Measurements from ENCODE around the gene RASGRP2.

RASGRP2 gene

GRCh38 chr11:64691543-64691942 is 52.4 kb downstream of the RASGRP2 start:
- Histone ChIP-seq H3K36me3 (ENCODE audit: control insufficient read depth, insufficient read depth, low read length) (no peaks in the 10 kb centered on the region), H3K4me1 (ENCODE audit: control insufficient read depth, insufficient read depth, low read length) (no peaks in the 10 kb centered on the region)

GRCh38 chr11:64690235-64690634 is 53.7 kb downstream of the RASGRP2 start:
- Histone ChIP-seq H3K27me3 (ENCODE audit: control insufficient read depth, insufficient read depth, low read length) (peaks cover 38% of the 10 kb centered on the region), H3K36me3 (ENCODE audit: control insufficient read depth, insufficient read depth, low read length) (no peaks in the 10 kb centered on the region), H3K9ac (ENCODE audit: low read length) (no peak overlapping the region), H3K9me3 (ENCODE audit: control insufficient read depth, low read length) (no peaks in the 10 kb centered on the region), H3K4me3 (ENCODE audit: low read length) (no peak overlapping the region), H3K4me1 (ENCODE audit: control insufficient read depth, insufficient read depth, low read length) (no peaks in the 10 kb centered on the region)

More at GRCh38 chr11:64691543-64691942, 52.4 kb downstream of the RASGRP2 start:
- Histone ChIP-seq H3K27me3 (ENCODE audit: control insufficient read depth, insufficient read depth, low read length) (peaks cover 46% of the 10 kb centered on the region), H3K9ac (ENCODE audit: low read length) (no peak overlapping the region), H3K9me3 (ENCODE audit: control insufficient read depth, low read length) (no peaks in the 10 kb centered on the region), H3K4me3 (ENCODE audit: low read length) (no peak overlapping the region)

GRCh38 chr11:64688534-64688982 is 55.4 kb downstream of the RASGRP2 start:
- Histone ChIP-seq H3K9ac (ENCODE audit: low read length) (peak overlapping the region; percentile 12), H3K36me3 (ENCODE audit: control insufficient read depth, insufficient read depth, low read length) (no peaks in the 10 kb centered on the region), H3K27me3 (ENCODE audit: control insufficient read depth, insufficient read depth, low read length) (peaks cover 22% of the 10 kb centered on the region), H3K4me1 (ENCODE audit: control insufficient read depth, insufficient read depth, low read length) (no peaks in the 10 kb centered on the region), H3K4me3 (ENCODE audit: low read length) (no peak overlapping the region), H3K9me3 (ENCODE audit: control insufficient read depth, low read length) (no peaks in the 10 kb centered on the region)

GRCh38 chr11:64687643-64688533 is 56.1 kb downstream of the RASGRP2 start:
- H3K4me3 ChIP-seq (ENCODE audit: low read length), result no peak overlapping the region
- no peaks in the 10 kb centered on the region for H3K36me3 ChIP-seq (ENCODE audit: control insufficient read depth, insufficient read depth, low read length)
- H3K9ac ChIP-seq (ENCODE audit: low read length), result no peak overlapping the region
- no peaks in the 10 kb centered on the region for H3K9me3 ChIP-seq (ENCODE audit: control insufficient read depth, low read length)
- no peaks in the 10 kb centered on the region for H3K4me1 ChIP-seq (ENCODE audit: control insufficient read depth, insufficient read depth, low read length)
- peaks cover 16% of the 10 kb centered on the region for H3K27me3 ChIP-seq (ENCODE audit: control insufficient read depth, insufficient read depth, low read length)

GRCh38 chr11:64687204-64687603 is 56.7 kb downstream of the RASGRP2 start:
- Histone ChIP-seq H3K9ac (ENCODE audit: low read length) (no peak overlapping the region), H3K27me3 (ENCODE audit: control insufficient read depth, insufficient read depth, low read length) (peaks cover 11% of the 10 kb centered on the region), H3K9me3 (ENCODE audit: control insufficient read depth, low read length) (no peaks in the 10 kb centered on the region), H3K36me3 (ENCODE audit: control insufficient read depth, insufficient read depth, low read length) (no peaks in the 10 kb centered on the region), H3K4me3 (ENCODE audit: low read length) (no peak overlapping the region), H3K4me1 (ENCODE audit: control insufficient read depth, insufficient read depth, low read length) (no peaks in the 10 kb centered on the region)

GRCh38 chr11:64686466-64687170 is 57.3 kb downstream of the RASGRP2 start:
- H3K9me3 ChIP-seq (ENCODE audit: control insufficient read depth, low read length), result no peaks in the 10 kb centered on the region
- H3K9ac ChIP-seq (ENCODE audit: low read length), result no peak overlapping the region
- H3K4me1 ChIP-seq (ENCODE audit: control insufficient read depth, insufficient read depth, low read length), result no peaks in the 10 kb centered on the region
- H3K4me3 ChIP-seq (ENCODE audit: low read length), result no peak overlapping the region
- H3K36me3 ChIP-seq (ENCODE audit: control insufficient read depth, insufficient read depth, low read length), result no peaks in the 10 kb centered on the region
- peaks cover 5% of the 10 kb centered on the region for H3K27me3 ChIP-seq (ENCODE audit: control insufficient read depth, insufficient read depth, low read length)

GRCh38 chr11:64685536-64685935 is 58.4 kb downstream of the RASGRP2 start:
- Histone ChIP-seq H3K4me1 (ENCODE audit: control insufficient read depth, insufficient read depth, low read length) (no peaks in the 10 kb centered on the region), H3K4me3 (ENCODE audit: low read length) (no peak overlapping the region), H3K9me3 (ENCODE audit: control insufficient read depth, low read length) (no peaks in the 10 kb centered on the region), H3K36me3 (ENCODE audit: control insufficient read depth, insufficient read depth, low read length) (no peaks in the 10 kb centered on the region), H3K9ac (ENCODE audit: low read length) (no peak overlapping the region), H3K27me3 (ENCODE audit: control insufficient read depth, insufficient read depth, low read length) (peaks cover 9% of the 10 kb centered on the region)

GRCh38 chr11:64684357-64684756 is 59.6 kb downstream of the RASGRP2 start:
- no peaks in the 10 kb centered on the region for H3K36me3 ChIP-seq (ENCODE audit: control insufficient read depth, insufficient read depth, low read length)
- no peaks in the 10 kb centered on the region for H3K9me3 ChIP-seq (ENCODE audit: control insufficient read depth, low read length)
- peaks cover 9% of the 10 kb centered on the region for H3K27me3 ChIP-seq (ENCODE audit: control insufficient read depth, insufficient read depth, low read length)
- no peak overlapping the region for H3K9ac ChIP-seq (ENCODE audit: low read length)
- H3K4me3 ChIP-seq (ENCODE audit: low read length), result no peak overlapping the region
- no peaks in the 10 kb centered on the region for H3K4me1 ChIP-seq (ENCODE audit: control insufficient read depth, insufficient read depth, low read length)

- Histone ChIP-seq H3K27me3 (ENCODE audit: control insufficient read depth, insufficient read depth, low read length) (peaks cover 26% of the 10 kb centered on the region), H3K4me3 (ENCODE audit: low read length) (no peak overlapping the region), H3K9ac (ENCODE audit: low read length) (no peak overlapping the region)
Observed at GRCh38 chr11:64681171-64681570, 62.8 kb downstream of the RASGRP2 start.

GRCh38 chr11:64679846-64680245 is 64.1 kb downstream of the RASGRP2 start:
- no peak overlapping the region for H3K4me3 ChIP-seq (ENCODE audit: low read length)
- no peaks in the 10 kb centered on the region for H3K4me1 ChIP-seq (ENCODE audit: control insufficient read depth, insufficient read depth, low read length)
- peaks cover 40% of the 10 kb centered on the region for H3K27me3 ChIP-seq (ENCODE audit: control insufficient read depth, insufficient read depth, low read length)
- no peaks in the 10 kb centered on the region for H3K9me3 ChIP-seq (ENCODE audit: control insufficient read depth, low read length)
- no peaks in the 10 kb centered on the region for H3K36me3 ChIP-seq (ENCODE audit: control insufficient read depth, insufficient read depth, low read length)
- H3K9ac ChIP-seq (ENCODE audit: low read length), result no peak overlapping the region

More at GRCh38 chr11:64681171-64681570, 62.8 kb downstream of the RASGRP2 start:
- H3K36me3 ChIP-seq (ENCODE audit: control insufficient read depth, insufficient read depth, low read length), result no peaks in the 10 kb centered on the region
- no peaks in the 10 kb centered on the region for H3K4me1 ChIP-seq (ENCODE audit: control insufficient read depth, insufficient read depth, low read length)
- H3K9me3 ChIP-seq (ENCODE audit: control insufficient read depth, low read length), result no peaks in the 10 kb centered on the region

GRCh38 chr11:64677441-64678023 is 66.4 kb downstream of the RASGRP2 start:
- H3K9me3 ChIP-seq (ENCODE audit: control insufficient read depth, low read length), result no peaks in the 10 kb centered on the region
- no peaks in the 10 kb centered on the region for H3K36me3 ChIP-seq (ENCODE audit: control insufficient read depth, insufficient read depth, low read length)
- peaks cover 43% of the 10 kb centered on the region for H3K27me3 ChIP-seq (ENCODE audit: control insufficient read depth, insufficient read depth, low read length)
- no peaks in the 10 kb centered on the region for H3K4me1 ChIP-seq (ENCODE audit: control insufficient read depth, insufficient read depth, low read length)
- no peak overlapping the region for H3K4me3 ChIP-seq (ENCODE audit: low read length)
- H3K9ac ChIP-seq (ENCODE audit: low read length), result no peak overlapping the region
